Stimulated activated CD8-positive, alpha-beta memory T cell treated with anti-CD3 and anti-CD28 coated beads, Interleukin-2, amount 100 ng/mL, for 1 hour (primary cell): ENCODE results near the gene JOSD2.

ENCODE experiments used
- DNase-seq, 2 donors: peaks; one replicate each; pipeline ENCODE4 v3.0.0-alpha.2; 2020; ENCODE audit warnings: low read depth in 2 of 2

Gene JOSD2

DNA sequence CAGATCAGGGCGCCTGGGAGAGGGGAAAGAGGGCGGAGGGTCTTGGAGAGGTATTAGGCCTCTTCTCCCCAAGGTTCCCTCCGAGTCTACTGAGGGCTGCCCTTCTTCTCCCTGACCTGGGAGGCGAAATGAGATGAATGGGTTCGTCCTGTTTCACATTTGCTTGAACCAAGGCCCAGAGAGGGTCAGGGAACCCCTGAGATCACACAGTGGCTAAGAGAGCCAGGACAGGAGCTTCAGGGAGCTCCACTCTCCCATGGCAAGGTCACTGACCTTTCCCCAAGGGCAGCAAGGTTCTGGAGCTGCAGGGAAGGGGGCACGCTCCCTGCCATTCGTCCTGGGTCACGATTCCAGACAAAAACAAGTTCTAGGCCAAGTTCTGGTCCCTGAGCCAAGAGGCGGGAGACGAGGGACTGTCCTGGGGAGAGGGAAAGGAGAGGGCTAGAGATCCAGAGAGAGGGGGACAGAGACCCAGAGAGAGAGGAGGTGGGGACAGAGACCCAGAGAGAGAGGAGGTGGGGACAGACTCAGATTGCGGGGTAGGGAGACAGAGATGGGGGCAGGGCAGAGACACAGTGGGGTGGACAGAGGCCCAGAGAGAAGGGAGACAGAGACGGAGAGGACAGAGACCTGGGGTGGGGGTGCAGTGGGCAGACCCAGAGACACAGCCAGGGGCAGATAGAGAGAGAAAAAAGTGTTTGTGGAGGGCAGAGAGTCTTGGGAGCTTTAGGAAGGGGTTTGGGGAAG, 2.2 kb upstream of the JOSD2 start:
- no peak for DNase-seq

DNA sequence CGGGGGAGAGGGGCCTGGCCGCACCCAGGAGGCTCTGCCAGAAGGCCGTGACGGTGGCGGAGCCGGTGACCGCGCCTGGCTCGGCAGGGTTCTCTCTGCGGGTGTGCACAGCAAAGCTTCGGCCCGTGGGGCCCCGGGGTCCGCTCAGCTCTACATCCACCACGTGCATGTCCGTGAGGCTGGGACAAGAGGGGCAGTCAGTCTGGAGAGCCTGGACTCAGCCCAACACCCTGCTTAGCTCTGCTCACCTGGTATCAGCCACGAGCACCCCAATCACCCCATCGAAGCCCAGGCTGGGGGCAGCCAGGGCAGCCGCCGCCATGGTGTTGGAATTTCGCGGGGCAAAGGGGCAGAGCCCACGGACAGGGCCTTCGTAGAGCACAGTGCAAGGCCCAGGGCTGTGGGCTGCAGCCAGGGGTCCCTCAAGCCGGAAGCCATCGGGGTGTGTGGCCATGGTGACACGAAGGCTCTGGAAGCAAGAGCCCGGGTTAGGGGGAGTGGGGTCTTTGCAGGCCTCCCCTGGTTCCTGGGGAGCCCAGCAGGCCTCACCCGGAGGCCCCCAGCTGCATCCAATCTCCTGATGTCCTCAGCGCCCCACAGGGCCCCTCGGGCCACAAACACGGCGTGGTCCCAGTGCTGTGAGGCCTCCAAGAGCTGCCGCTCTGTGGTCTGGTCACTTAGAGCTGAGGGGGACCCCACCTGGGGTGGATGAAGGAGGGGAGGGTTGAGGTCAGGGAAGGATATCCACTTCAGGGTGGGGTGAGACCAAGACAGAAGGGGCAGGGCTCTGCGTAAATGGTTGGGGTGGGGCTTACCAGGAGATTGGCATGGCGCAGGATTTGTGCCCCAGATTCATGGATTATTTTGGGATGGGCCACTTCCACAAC, 1.4 kb upstream of the JOSD2 start:
- no peak for DNase-seq

DNA sequence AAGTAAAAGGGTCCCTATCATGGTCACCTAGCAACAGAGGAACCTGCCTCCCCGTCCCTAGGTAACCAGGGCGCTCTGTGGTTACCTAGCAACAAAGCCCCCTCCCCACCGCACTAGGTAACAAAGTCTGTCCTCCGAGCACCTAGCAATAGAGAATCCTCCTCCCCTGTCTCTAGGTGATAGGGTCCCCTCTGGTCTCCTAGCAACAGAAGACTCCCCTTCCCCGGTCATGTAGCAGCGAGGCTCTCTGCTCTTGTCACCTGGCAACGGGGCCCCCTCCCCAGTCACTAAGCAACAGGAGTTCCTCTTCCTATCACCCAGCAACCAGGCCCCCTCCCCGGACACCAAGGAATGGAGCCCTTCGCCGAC, 307 bp downstream of the JOSD2 start:
- DNase-seq, result no peak

DNA sequence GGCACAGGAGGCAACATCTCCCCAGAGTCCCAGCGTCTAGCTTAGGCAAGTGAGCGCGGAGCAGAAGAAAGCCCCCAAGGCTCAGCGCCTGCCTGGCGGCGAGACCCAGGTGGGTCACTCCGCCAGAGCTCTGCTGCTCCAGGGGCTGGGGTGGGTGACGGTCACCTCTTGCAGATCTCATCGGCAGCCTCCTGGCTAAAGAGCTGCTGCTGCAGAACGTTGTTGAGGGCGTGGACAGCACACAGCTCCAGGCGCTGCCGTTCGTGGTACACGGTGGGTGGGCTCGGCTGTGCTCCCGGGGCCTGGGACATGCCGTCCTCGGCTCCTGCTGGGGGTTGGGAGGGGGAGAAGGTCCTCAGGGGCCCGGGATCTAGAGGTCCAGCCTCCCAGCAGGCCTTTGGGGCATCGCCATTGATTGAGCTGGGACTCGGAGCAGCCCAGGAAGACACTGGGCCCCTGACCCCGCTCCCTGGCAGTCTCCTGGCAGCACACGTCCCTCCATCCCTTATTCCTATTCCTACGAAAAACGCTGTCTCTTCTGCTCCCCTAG, 795 bp downstream of the JOSD2 start:
- DNase-seq, result no peak

DNA sequence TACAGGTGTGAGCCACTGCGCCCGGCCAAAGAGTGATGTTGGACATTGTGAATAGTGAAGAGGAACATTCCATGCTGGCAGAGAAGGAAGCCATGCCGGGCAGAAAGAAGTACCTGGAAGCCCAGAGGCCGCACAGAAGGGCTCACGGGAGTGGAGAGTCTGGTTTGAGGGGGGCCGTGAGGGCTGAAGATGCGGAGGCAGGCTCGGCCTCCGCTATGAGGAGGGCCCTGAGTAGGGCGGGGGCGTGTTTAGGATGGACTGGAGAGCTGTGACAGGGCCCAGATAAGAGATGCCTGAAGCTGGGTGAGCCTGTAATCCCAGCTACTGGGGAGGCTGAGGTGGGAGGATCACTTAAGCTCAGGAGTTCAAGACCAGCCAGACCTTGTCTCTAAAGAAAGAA, 1.6 kb downstream of the JOSD2 start:
- DNase-seq, result no peak

DNA sequence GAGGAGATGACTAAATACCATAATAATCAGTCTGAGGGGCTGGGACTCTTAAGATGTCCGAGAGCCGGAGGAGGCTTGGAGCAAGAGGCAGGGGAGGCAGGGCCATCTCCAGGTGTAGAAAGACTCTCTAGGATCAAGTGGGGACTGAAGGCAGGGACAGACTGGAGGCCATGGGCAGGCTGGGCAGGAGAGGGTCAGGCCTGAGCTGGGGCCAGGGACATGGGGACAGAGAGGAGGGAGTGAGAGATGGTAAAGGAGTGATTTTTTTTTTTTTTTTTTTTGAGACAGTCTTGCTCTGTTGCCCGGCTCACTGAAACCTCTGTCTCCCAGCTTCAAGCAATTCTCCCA, 2.2 kb downstream of the JOSD2 start:
- no peak for DNase-seq

DNA sequence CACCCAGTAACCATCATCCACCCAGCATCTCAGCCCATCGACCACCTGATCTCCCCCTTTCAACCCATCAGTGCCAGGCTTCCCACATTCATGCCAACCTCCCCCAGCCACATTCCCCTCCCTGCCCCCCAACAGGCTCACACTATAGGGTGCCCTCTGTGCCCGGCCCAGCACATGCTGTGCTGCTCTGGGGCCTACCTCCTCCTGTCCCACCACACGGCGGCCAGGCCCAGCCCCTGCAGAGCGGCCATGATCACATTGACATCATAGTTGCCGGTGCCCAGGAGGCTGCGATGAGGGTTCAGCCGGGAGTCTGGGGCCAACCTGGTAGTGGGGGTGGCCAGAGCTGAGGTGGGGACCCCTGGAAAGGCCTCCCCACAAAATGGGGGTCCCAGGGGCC, 3.6 kb downstream of the JOSD2 start:
- DNase-seq, result no peak

DNA sequence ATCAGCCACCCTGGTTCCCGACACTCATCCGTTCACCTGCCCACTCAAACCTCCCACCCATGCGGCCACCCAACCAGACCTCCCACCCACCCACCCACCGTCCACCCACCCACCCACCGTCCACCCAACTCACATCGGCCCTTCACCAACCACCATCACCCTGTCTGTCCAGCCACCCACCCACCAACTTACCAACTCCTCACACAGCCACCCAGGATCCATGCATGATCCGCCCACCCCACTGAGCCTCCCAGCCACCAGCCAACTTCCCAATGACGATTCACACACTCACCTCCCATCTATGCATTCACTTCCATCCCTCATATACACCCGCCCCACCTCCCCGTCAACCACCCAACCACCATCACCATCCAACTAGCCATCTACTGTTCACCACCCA, 4.3 kb downstream of the JOSD2 start:
- no peak for DNase-seq

DNA sequence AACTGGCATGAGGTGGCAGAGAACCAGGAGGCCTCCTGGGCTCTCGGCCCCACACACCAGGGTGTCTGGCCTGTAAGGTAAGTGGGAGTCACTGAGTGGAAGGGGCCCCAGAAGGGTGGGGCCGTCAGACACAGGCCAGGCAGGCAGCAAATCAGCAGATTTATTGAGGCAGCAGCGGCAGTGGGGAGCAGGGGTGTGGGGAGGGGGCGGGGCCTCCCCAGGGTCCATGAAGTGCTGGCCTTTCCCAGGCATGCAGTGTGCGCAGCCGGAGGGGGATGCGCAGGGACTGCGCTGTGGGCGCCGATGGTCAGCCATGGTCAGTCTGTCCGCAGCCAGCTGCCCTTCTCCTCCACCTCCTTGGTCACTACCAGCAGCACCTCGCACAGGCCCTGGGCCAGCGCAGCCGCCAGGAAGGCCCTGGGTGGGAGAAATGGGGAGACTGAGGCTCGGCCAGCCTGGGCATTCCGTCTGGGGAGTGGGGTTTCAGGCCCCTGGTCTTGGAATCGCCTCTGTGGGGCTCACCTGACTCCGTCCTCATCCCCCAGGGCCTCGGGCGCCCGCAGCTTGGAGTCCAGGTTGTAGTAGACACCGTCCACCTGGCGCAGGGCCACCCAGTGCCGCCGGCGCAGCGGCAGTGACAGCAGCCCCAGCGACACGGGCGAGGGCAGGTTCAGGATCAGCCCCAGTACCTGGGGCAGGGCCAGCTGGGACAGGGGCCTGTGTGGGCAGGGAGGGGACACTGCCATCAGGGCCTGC, 5.0 kb downstream of the JOSD2 start:
- no peak for DNase-seq

DNA sequence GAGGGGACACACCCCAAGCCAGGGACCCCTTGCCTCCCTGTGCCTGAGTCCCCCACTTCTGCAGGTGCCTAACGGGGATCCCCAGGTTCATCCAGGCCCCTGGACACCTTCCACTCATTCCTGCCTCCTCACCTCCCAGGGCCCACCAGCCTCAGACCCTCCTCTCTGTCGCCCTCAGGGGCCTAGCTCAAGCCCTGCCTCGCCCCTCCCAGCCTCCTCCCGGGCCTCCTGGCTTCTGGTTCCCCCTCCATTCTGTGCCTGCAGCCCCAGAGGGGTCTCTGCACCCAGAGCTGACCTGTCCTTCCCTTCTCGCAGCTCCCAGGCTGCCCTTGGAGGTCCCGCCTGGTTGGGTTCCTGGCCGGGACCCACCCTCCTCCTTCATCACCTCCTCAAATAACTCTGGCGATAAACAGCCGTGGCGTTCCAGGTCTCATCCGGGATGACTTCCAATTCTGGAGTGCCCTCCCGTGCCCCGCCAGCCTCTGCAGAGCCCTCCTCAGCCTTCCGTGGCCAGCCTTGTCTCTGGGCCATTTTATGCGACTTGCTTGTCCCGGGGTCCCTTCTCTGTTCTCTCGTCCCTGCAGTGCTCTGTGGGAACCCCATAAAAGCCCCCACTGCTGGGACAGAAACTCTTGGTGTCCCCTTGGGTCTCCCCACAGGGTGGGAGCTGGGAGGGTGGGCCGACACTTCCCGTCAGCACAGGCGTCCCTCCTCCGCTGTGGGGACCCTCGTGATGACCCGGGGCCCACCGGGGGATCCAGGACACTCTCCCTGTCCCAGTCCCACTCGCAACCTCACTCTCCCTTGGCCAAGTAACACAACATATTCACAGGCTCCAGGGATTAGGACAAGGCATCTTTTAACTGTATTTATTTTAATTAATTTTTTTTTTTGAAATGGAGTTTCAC, 9.2 kb downstream of the JOSD2 start:
- DNase-seq, result no peak

DNA sequence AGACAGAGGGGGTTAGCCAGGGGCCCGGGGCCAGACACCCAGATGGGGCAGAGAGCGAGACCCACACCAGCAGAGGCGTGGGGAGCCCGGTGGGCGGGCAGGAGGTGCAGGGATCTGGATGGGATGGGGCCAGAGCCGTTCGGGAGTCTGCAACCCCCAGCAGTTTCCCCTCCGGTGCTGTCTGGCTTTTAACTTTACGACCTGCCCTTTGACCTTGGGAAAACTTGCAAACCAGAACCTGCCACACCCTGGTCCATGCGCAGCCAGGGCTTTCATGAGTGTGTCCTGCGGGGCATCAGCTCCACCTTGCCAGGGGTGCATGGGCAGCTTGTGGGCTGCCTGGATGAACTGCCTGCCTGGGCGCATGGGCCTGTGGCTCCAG, 9.8 kb downstream of the JOSD2 start:
- no peak for DNase-seq

DNA sequence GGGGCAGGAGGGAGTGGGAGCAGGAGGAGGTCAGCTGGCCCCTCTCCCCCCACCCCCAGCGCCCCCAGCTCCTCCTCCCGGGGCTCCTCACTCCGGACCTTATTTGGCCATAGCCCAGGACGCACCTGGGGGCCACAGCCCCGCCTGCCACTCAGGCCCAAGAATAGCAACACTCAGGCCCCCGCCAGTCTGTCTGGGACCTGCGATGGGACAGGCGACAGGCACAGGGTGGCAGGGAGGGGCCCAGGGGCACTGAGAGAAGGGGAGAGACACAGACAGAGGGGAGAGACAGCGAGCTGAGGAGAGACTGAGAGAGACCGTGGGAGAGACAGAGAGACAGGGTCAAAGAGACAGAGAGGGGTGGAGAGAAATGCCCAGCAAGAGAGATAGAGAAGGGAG, 10.2 kb downstream of the JOSD2 start:
- DNase-seq, result no peak

DNA sequence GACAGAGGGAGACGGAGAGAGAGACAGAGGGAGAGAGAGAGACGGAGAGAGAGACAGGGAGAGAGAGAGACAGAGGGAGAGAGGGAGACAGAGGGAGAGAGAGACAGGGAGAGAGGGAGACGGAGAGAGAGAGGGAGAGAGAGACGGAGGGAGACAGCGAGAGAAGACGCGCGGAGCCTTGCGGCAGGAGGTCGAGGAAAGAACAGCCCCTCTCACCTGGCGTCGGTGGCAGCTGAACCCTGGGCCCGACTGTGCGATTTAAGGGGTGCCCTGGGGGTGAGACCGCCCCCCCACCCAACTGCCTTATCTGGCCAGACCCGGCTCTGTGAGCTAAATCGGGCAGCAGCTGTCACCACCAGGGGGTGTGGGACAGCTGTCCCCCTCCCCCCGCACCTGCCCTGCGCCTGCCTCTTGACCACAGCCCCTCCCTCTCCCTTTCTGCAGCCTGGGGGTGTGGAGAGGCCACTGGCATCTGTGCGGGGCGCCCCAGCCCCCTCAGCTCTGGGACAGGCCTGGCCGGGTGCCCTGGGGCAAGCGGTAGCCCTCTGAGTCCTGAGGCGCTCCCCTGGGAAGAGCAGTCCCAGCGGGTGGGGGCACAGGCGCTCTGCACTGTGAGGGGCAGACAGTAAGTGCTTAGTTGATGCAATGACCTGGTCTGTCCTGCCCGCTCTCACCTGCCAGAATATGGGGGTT, 10.8 kb downstream of the JOSD2 start:
- no peak for DNase-seq

DNA sequence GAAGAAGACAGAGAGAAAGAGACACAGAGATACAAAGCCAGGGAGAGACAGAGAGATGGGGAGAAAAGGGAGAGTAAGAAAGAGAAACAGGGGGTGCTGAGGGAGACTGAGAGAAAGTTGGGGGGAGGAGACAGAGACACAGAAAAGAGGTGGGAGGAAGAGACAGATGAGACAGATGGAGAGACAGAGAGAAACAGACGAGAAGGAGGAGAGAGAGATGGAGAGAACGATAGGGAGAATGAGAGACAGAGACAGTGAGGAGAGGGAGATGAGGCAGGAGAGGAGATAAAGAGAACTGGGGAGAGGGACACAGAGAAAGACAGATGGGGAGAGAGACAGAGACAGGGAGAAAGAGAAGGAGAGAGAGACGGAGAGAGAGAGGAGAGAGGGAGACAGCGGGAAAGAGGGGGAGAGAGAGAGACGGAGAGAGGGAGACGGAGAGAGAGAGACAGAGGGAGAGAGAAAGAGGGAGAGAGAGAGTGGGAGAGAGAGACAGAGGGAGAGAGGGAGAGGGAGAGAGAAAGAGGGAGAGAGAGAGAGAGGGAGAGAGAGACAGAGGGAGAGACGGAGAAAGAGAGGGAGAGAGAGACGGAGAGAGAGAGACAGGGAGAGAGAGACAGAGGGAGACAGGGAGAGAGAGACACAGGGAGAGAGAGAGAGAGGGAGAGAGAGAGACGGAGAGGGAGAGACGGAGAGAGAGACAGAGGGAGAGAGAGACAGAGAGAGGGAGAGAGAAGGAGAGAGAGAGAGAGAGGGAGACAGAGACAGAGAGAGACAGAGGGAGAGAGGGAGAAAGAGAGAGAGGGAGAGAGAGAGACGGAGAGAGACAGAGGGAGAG, 12.6 kb downstream of the JOSD2 start:
- DNase-seq, result no peak

DNA sequence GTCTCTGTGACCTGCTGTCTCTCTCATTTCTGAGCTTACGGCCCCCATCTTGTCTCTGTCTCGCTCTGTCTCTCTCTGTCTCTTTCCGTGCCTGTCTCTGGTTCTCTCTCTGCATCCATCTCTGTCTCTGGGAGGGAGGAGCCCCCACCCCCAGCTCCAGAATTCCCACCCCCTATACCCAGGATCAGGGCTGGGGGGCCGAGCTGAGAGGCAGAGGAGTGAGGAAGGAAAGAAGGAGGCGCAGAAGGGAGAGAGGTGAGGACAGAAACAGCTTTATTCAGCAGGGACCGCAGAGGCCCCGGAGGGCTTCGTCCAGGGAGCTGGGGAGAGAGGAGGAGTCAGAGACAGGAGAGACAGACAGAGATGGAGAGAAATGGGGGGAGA, 14.0 kb downstream of the JOSD2 start:
- no peak for DNase-seq

DNA sequence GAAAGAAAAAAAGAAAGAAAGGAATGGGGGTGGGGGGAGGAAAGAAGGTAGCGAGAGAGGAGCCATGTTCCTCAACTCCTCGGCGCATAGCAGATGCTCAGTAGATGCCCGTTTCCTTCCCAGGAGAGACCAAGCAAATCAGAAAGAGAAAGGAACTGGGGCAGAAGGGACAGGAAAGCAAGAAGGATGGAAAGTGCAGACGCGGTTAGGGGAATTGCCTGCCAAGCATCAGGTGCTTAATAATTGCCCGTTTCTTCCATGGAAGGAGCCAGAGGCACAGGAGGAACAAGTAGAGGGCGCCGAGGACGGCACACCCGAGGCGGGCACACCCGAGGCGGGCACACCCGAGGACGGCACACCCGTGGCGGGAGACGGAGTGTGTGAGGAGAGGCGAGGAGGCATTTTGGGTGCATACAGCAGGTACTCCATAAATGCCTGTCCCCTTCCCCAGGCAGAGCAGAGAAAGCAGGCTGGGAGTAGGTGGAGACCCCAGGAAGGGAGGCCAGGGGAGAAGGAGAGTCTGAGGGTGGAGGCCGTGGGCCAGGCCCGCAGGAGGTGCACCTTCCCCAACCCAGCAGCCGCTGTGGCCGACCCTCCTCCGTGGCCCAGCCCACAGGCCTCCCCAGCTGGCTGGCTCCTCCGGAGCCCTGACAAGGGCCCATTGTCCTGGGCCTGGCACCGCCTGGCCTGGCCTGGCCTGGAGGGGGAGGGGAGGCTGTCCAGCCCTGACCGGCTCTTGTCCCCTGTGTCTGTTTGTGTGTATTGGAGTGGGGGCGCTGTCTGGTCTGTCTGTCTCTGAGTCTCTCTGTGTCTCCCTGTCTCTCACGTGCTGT, 14.6 kb downstream of the JOSD2 start:
- no peak for DNase-seq

DNA sequence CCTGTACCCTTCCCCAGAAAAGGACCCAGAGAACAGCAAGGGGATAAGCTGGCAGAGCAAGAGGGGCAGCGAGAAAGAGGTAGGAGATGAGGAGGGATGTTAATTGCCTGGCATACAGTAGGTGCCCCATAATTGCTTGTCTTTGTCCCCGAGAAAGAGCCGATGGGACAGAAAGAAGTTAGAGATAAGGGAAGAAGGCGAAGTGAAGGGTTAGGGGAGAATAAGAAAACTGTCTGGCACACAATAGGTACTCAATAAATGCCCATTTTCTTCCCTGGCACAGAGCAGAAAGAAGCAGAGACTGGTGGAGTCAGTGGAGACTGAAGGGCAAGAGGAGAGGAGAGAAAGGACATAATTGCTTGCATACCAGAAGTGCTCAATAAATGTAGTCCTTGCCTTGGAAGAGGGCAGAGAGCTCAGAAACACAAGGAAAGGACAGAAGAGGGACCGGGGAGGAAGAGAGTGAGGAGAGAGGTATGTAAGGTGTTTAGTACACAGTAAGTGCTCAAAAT, 15.9 kb downstream of the JOSD2 start:
- DNase-seq, result no peak

DNA sequence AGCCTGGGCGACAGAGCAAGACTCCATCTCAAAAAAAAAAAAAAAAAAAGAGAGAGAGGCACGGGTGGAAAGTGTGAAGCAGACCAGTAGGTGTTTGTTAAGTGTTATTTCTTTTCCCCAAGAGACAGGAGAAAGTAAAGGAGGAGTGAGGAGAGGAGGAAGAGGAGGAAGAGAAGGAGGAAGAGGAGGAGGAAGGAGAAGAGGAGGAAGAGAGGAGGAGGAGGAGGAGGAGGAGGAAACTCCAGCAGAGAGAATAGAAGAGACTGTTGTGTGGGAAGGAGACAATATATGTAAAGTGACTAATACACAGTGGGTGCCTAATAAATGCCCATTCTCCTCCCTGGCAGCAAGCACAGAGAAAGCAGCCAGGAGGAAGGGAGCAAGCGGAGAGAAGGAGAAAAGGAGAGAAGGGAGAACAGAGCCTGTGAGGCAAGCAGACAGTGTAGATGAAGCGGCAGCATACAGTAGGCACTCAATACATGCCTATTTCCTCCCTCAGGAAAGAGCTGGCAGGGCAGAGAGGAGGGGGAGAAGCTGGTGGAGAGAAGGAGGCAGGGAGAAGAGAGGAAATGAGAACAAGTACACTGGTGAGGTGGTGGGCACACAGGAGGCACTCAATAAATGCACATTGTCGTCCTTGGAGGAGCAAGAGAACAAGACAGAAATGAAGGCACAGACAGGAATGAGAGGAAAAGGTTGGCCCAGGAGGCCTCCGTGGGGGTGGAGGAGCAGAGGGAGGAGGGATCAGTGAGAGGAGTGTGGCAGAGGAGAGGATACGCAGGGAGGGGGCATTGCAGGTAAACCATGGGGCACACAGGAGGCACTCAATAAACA, 16.6 kb downstream of the JOSD2 start:
- no peak for DNase-seq
